HepG2 (cell line): ENCODE results near the gene FXYD1. TPM values are rescaled to one million over a fixed set of nuclear protein-coding genes. Genes with fewer than 3 reads are reported as not detected.

Experiments
- ATAC-seq: fragments of 200-7000 bp; cut with Tn5 transposase; 3 replicates; pipeline ENCODE4 v1.9.1; 2020; ENCODE audit warnings: mild to moderate bottlenecking, moderate library complexity
- BruUV-seq: library from RNA; stranded (reverse); fragments of 400-500 nt; replicated peaks from 2 replicates; lab custom pipeline; 2021; lab: Mats Ljungman, UMichigan
- CTCF ChIA-PET: fragments of 300-600 bp; formaldehyde crosslinking; extraction: SDS; loops from one replicate; lab custom pipeline; 2021; ENCODE audit warnings: low total read pairs, inconsistent platforms, low intra/inter-chr PET ratio; lab: Yijun Ruan, JAX
- POLR2A ChIA-PET: fragments of 350-600 bp; sonication (Branson Sonifier 250); formaldehyde crosslinking; loops from one replicate; lab custom pipeline; 2020; ENCODE audit warnings: antibody characterized with exemption, inconsistent platforms; lab: Yijun Ruan, JAX
- DNase-seq: peaks from one replicate; pipeline ENCODE4 v3.0.0-alpha.2; 2015; ENCODE audit warnings: low spot score
- FAIRE-seq: peaks from 3 replicates; lab custom pipeline; 2011; peaks lifted over from hg19 to GRCh38; lab: Jason Lieb, UNC
- H2AFZ ChIP-seq: one replicate; pipeline ENCODE4 v1.6.1; 2011; ENCODE audit warnings: low read length, inconsistent platforms
- H3K27ac ChIP-seq: fragments of 300-600 bp; 3 replicates; pipeline ENCODE4 v1.8.0; 2011; ENCODE audit warnings: mixed run types, mild to moderate bottlenecking, mixed read lengths, low read length, inconsistent platforms; ENCODE audit not compliant: insufficient read depth; ENCODE audit errors: extremely low read length
- H3K27me3 ChIP-seq, 2 experiments: fragments of 200-600 bp in 1 of 2; 2 replicates in 1 of 2; 3 replicates in 1 of 2; pipeline versions ENCODE4 v1.6.0 to v1.8.0; 2011; ENCODE audit warnings: low read length in 2 of 2, mild to moderate bottlenecking in 2 of 2, moderate library complexity in 2 of 2, inconsistent platforms in 1 of 2; ENCODE audit not compliant: insufficient read depth in 2 of 2, control insufficient read depth in 1 of 2
- H3K36me3 ChIP-seq, 2 experiments: fragments of 200-600 bp in 1 of 2; replicated peaks in 1 of 2; 2 replicates in 1 of 2; 3 replicates in 1 of 2; pipeline versions ENCODE4 v1.5.1 to v1.8.0; 2011; ENCODE audit warnings: low read length in 2 of 2, inconsistent platforms in 1 of 2; ENCODE audit not compliant: insufficient read depth in 2 of 2, control insufficient read depth in 1 of 2
- H3K4me1 ChIP-seq: 2 replicates; pipeline ENCODE4 v1.5.1; 2012; ENCODE audit warnings: low read length, inconsistent platforms; ENCODE audit not compliant: insufficient read depth
- H3K4me2 ChIP-seq: 2 replicates; pipeline ENCODE4 v1.6.0; 2011; ENCODE audit warnings: low read depth, low read length, inconsistent platforms
- H3K4me3 ChIP-seq, 3 experiments: fragments of 200-600 bp in 1 of 3; sonication (generic), shearing (Covaris generic) in 1 of 3; replicated peaks in 1 of 3; 2 replicates each; pipeline ENCODE4 v1.5.1; 2011 to 2016; ENCODE audit warnings: low read length in 3 of 3, inconsistent platforms in 2 of 3, low read depth in 2 of 3, mild to moderate bottlenecking in 2 of 3, control low read depth in 1 of 3, mixed read lengths in 1 of 3; ENCODE audit not compliant: insufficient read depth in 1 of 3
- H3K79me2 ChIP-seq: one replicate; pipeline ENCODE4 v1.6.1; 2011; ENCODE audit warnings: low read length, inconsistent platforms; ENCODE audit not compliant: insufficient read depth
- H3K9ac ChIP-seq: 2 replicates; pipeline ENCODE4 v1.6.0; 2011; ENCODE audit warnings: mild to moderate bottlenecking, low read depth, low read length, inconsistent platforms; ENCODE audit not compliant: insufficient read depth
- H3K9me3 ChIP-seq: 2 replicates; pipeline ENCODE4 v1.5.1; 2012; ENCODE audit warnings: mild to moderate bottlenecking, low read length
- H4K20me1 ChIP-seq: 2 replicates; pipeline ENCODE4 v1.6.0; 2011; ENCODE audit warnings: inconsistent platforms, mild to moderate bottlenecking, low read length, moderate library complexity; ENCODE audit not compliant: insufficient read depth
- BRCA1 ChIP-seq: sonication (generic); formaldehyde crosslinking; IDR thresholded peaks from 2 replicates; pipeline ENCODE4 v1.4.0; 2020; ENCODE audit warnings: missing genetic modification reagents
- HNF4A ChIP-seq: sonication (generic); formaldehyde crosslinking; IDR thresholded peaks from 2 replicates; pipeline ENCODE4 v1.4.0; 2020; ENCODE audit warnings: missing genetic modification reagents
- MAFG ChIP-seq: sonication (generic); formaldehyde crosslinking; IDR thresholded peaks from 2 replicates; pipeline ENCODE4 v1.5.1; 2020; ENCODE audit warnings: mild to moderate bottlenecking, missing genetic modification reagents
- SRSF1 ChIP-seq: fragments of 200-400 bp; formaldehyde crosslinking; optimal IDR thresholded peaks from 2 replicates; pipeline ENCODE3; 2017; ENCODE audit warnings: mild to moderate bottlenecking, low read depth, low read length, moderate library complexity
- SSRP1 ChIP-seq: IDR thresholded peaks from 2 replicates; pipeline ENCODE4 v1.6.1; 2016; ENCODE audit warnings: control low read depth
- ZNF430 ChIP-seq: sonication (generic); formaldehyde crosslinking; IDR thresholded peaks from 2 replicates; pipeline ENCODE4 v1.9.0; 2021; ENCODE audit warnings: mild to moderate bottlenecking, missing genetic modification reagents
- ZNF644 ChIP-seq: IDR thresholded peaks from 2 replicates; pipeline ENCODE4 v1.6.1; 2016; ENCODE audit warnings: low read depth
- ZNF672 ChIP-seq: sonication (generic); formaldehyde crosslinking; IDR thresholded peaks from 2 replicates; pipeline ENCODE4 v1.8.1; 2022; ENCODE audit warnings: missing genetic modification reagents
- ZNF761 ChIP-seq: sonication (generic); formaldehyde crosslinking; conservative IDR thresholded peaks from 2 replicates; pipeline ENCODE4 v1.4.0; 2020; ENCODE audit warnings: mild to moderate bottlenecking, missing genetic modification reagents
- ZNF790 ChIP-seq: sonication (generic); formaldehyde crosslinking; IDR thresholded peaks from 2 replicates; pipeline ENCODE4 v1.8.0; 2022; ENCODE audit warnings: missing genetic modification reagents, mild to moderate bottlenecking, borderline replicate concordance
- WGBS: methylation state at CpG from one replicate; pipeline ENCODE4 v1.1.6; 2017; ENCODE audit warnings: low lambda C conversion rate; 5-methylcytosine and 5-hydroxymethylcytosine counted together
- in situ Hi-C: cut with HindIII; loops from 2 replicates; pipeline ENCODE4 v1.10.0; 2017; ENCODE audit warnings: low pct_unique_long_range_greater_than_20kb; ENCODE audit not compliant: extremely low pct_ligation_motif_present
- intact Hi-C: fragments of 100-400 bp; cut with micrococcal nuclease; formaldehyde crosslinking; loops from one replicate; pipeline ENCODE4 v1.10.0; 2022; ENCODE audit not compliant: unreplicated experiment
- polyA plus RNA-seq, 8 experiments: library from polyadenylated mRNA; depleted of rRNA in 3 of 8; stranded (reverse) in 7 of 8; unstranded in 1 of 8; fragments of >200 nt; fragmentation: Illumina TruSeq in 4 of 8; extraction: Trizol in 4 of 8; gene quantifications; 2 replicates each; pipeline versions ENCODE4 v1.2.1 to v1.2.3, GENCODE V29; 2011 to 2016; ENCODE audit warnings: low read depth in 4 of 8, missing spikeins in 1 of 8, mixed read lengths in 1 of 8; ENCODE audit not compliant: insufficient read depth in 1 of 8
- total RNA-seq, 5 experiments: library from RNA; depleted of rRNA; stranded (reverse); fragments of >200 nt; fragmentation: Illumina TruSeq; extraction: Trizol; gene quantifications; 2 replicates each; pipeline ENCODE4 v1.2.3, GENCODE V29; 2016; ENCODE audit warnings: low read depth in 1 of 5
- TF ChIP-seq, protein P1 (sequence below): sonication (generic); formaldehyde crosslinking; IDR thresholded peaks from 2 replicates; pipeline ENCODE4 v1.4.0; 2020; ENCODE audit warnings: missing genetic modification reagents, borderline replicate concordance
- TF ChIP-seq, protein P2 (sequence below): sonication (generic); formaldehyde crosslinking; IDR thresholded peaks from 2 replicates; pipeline ENCODE4 v1.4.0; 2020; ENCODE audit warnings: mild to moderate bottlenecking, missing genetic modification reagents, borderline replicate concordance
- TF ChIP-seq, protein P3 (sequence below): sonication (generic); formaldehyde crosslinking; IDR thresholded peaks from 2 replicates; pipeline ENCODE4 v1.4.0; 2020; ENCODE audit warnings: missing genetic modification reagents

Gene FXYD1
- total and polyA plus RNA-seq, 2 of the 13 experiments (the other 11 are each of a cell fraction or from before 2014, with no cell fraction given) = 31.2 TPM; not detected in 1

DNA sequence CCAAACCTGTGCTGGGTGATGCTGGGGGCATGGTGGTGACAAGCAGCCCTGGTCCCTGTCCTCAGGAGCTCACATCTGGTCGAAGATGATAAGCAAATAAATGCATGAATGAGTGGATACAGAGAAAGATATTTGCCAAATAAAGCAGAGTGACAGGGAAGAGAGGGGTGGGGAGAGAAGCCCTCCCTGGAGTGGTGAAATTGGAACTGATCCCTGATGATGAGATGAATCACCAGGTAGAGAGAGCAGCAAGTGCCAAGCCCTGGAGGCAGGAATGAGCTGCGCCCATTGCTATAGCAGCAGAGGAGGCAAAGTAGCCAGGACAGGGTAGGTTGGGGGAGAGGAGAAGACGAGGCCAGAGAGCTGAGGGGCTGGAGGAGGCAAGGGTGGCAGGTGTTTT lies 29.6 kb downstream of the FXYD1 start (continued):
- TF ChIP-seq ZNF430 = no peak
- TF ChIP-seq HNF4A (CRISPR knock-in tag) = no peak
- TF ChIP-seq BRCA1 (CRISPR knock-in tag) = no peak
- TF ChIP-seq, protein P1, sequence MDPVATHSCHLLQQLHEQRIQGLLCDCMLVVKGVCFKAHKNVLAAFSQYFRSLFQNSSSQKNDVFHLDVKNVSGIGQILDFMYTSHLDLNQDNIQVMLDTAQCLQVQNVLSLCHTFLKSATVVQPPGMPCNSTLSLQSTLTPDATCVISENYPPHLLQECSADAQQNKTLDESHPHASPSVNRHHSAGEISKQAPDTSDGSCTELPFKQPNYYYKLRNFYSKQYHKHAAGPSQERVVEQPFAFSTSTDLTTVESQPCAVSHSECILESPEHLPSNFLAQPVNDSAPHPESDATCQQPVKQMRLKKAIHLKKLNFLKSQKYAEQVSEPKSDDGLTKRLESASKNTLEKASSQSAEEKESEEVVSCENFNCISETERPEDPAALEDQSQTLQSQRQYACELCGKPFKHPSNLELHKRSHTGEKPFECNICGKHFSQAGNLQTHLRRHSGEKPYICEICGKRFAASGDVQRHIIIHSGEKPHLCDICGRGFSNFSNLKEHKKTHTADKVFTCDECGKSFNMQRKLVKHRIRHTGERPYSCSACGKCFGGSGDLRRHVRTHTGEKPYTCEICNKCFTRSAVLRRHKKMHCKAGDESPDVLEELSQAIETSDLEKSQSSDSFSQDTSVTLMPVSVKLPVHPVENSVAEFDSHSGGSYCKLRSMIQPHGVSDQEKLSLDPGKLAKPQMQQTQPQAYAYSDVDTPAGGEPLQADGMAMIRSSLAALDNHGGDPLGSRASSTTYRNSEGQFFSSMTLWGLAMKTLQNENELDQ = no peak
- TF ChIP-seq MAFG (CRISPR knock-in tag) = no peak
- TF ChIP-seq, protein P2, sequence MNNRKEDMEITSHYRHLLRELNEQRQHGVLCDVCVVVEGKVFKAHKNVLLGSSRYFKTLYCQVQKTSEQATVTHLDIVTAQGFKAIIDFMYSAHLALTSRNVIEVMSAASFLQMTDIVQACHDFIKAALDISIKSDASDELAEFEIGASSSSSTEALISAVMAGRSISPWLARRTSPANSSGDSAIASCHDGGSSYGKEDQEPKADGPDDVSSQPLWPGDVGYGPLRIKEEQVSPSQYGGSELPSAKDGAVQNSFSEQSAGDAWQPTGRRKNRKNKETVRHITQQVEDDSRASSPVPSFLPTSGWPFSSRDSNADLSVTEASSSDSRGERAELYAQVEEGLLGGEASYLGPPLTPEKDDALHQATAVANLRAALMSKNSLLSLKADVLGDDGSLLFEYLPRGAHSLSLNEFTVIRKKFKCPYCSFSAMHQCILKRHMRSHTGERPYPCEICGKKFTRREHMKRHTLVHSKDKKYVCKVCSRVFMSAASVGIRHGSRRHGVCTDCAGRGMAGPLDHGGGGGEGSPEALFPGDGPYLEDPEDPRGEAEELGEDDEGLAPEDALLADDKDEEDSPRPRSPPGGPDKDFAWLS = no peak
- TF ChIP-seq ZNF644 = no peak

DNA sequence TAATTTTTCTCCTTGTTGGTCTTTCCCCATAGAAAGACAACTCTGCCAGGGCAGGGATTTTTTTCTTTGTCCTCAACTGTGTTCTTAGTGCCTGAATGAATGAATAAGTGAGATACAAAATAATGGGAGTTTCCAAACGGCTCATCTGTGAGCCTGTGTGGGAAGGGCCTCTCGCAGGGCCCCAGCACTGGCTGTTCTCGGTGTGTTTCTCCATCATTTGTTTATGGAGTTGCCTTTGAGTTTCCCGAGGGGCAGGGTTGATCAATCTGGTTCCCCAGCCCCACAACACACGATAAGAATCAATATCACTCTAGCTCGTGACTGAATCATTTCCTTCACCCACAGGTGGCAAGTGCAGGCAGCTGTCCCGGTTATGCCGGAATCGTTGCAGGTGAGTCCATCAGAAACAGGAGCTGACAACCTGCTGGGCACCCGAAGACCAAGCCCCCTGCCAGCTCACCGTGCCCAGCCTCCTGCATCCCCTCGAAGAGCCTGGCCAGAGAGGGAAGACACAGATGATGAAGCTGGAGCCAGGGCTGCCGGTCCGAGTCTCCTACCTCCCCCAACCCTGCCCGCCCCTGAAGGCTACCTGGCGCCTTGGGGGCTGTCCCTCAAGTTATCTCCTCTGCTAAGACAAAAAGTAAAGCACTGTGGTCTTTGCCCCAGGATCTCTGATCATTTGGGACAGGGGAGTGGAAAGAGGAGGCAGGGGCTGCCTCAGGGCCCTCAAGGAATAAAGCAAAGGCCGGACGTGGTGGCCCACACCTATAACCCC lies 30.8 kb downstream of the FXYD1 start:
- Histone ChIP-seq H3K9me3 (peaks cover 15% of the 10 kb centered on the region; the same call in 1 of the 2 replicates), H3K27me3 (no peaks in the 10 kb centered on the region; a peak in 1 of 5 replicates), H3K4me1 (no peaks in the 10 kb centered on the region), H3K79me2 (no peaks in the 10 kb centered on the region), H3K4me3 (no peak overlapping the region), H3K36me3 (no peaks in the 10 kb centered on the region), H3K4me2 (no peak overlapping the region), H3K9ac (no peak overlapping the region), H3K27ac (no peak overlapping the region), H2AFZ (no peak overlapping the region), H4K20me1 (no peaks in the 10 kb centered on the region)
- FAIRE-seq = no peak
- ChIA-PET CTCF (no interaction called here), POLR2A (no interaction called here)
- WGBS = 39% methylated on average over 17 of the region's 18 CpGs
- in situ Hi-C loops (no loop called here), intact Hi-C loops (no loop called here)
- no peak for ATAC-seq
- no peak for DNase-seq
- no TSS peak for BruUV-seq
- TF ChIP-seq ZNF790 (CRISPR knock-in tag) (no peak), SRSF1 (no peak), SSRP1 (CRISPR knock-in tag) (no peak), ZNF761 (CRISPR knock-in tag) (no peak), ZNF672 (CRISPR knock-in tag) (no peak)
- TF ChIP-seq, protein P3, sequence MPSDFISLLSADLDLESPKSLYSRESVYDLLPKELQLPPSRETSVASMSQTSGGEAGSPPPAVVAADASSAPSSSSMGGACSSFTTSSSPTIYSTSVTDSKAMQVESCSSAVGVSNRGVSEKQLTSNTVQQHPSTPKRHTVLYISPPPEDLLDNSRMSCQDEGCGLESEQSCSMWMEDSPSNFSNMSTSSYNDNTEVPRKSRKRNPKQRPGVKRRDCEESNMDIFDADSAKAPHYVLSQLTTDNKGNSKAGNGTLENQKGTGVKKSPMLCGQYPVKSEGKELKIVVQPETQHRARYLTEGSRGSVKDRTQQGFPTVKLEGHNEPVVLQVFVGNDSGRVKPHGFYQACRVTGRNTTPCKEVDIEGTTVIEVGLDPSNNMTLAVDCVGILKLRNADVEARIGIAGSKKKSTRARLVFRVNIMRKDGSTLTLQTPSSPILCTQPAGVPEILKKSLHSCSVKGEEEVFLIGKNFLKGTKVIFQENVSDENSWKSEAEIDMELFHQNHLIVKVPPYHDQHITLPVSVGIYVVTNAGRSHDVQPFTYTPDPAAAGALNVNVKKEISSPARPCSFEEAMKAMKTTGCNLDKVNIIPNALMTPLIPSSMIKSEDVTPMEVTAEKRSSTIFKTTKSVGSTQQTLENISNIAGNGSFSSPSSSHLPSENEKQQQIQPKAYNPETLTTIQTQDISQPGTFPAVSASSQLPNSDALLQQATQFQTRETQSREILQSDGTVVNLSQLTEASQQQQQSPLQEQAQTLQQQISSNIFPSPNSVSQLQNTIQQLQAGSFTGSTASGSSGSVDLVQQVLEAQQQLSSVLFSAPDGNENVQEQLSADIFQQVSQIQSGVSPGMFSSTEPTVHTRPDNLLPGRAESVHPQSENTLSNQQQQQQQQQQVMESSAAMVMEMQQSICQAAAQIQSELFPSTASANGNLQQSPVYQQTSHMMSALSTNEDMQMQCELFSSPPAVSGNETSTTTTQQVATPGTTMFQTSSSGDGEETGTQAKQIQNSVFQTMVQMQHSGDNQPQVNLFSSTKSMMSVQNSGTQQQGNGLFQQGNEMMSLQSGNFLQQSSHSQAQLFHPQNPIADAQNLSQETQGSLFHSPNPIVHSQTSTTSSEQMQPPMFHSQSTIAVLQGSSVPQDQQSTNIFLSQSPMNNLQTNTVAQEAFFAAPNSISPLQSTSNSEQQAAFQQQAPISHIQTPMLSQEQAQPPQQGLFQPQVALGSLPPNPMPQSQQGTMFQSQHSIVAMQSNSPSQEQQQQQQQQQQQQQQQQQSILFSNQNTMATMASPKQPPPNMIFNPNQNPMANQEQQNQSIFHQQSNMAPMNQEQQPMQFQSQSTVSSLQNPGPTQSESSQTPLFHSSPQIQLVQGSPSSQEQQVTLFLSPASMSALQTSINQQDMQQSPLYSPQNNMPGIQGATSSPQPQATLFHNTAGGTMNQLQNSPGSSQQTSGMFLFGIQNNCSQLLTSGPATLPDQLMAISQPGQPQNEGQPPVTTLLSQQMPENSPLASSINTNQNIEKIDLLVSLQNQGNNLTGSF = no peak
